Stimulated activated CD4-positive, alpha-beta T cell treated with anti-CD3 and anti-CD28 coated beads, TNF-alpha, amount 100 ng/mL, for 4 hours (primary cell): ENCODE results near the gene LTN1.
"Not testable (repeated sequence)": the region's sequence is repeated elsewhere in the genome, so short reads cannot be mapped to it uniquely, and the experiment has no call there.

ENCODE experiments used
- DNase-seq, 3 experiments: peaks; one replicate each; pipeline ENCODE4 v3.0.0-alpha.2; 2020; ENCODE audit warnings: low read depth in 3 of 3

LTN1 gene

GRCh38 chr21:28982637-28983036, 10.0 kb downstream of the LTN1 start:
- no peak for DNase-seq

DNA sequence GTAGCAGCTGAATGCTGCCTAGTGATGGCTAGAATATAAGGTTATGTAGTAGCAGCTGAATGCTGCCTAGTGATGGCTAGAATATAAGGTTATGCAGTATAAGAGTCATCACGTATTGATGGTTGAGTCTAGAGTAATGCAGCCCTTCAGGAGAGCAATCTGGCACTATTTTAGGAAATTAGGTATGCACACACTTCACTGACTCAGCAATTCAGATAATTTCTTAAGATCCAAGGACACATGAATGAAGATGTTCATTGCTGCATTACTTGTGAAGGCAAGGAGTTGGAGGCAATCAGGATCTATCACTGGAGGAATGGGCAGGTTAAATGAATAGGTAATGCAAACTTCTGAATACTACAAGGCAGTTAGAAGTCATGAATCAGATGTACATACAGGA, 13.6 kb downstream of the LTN1 start:
- DNase-seq = no peak

GRCh38 chr21:28975397-28975796, 17.3 kb downstream of the LTN1 start:
- no peak for DNase-seq

DNA sequence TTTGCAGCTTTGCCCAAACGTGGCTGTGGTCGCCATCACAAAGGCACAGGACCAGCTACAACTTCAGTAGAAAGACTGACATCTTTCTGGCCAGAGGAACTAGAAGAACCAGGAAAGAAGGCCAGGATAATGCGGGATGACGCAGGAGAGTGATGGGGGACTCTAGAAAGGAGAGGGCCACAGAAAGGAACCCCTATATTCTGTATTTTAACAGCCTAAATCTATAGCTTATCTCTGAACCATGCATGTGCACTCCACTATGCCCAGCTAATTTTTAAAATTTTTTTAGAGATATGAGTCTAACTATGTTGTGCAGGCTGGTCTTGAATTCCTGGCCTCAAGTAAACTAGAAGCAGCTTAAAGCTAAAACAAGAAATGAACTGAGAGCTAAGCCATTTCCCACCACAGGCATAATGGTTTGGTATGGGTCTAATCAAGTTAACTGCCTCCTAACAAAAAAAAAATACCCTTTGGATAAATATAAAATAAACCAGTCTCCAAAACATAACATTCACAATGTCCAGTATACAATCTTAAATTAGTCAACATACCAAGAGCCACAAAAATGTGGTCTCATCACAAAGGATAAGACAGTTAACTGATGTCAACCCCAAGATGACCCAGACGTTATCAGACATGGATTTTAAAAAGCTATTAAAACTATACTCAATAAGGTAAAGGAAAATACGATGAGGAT, 18.0 kb downstream of the LTN1 start:
- DNase-seq = no peak

GRCh38 chr21:28972398-28972797, 20.3 kb downstream of the LTN1 start:
- no peak for DNase-seq

DNA sequence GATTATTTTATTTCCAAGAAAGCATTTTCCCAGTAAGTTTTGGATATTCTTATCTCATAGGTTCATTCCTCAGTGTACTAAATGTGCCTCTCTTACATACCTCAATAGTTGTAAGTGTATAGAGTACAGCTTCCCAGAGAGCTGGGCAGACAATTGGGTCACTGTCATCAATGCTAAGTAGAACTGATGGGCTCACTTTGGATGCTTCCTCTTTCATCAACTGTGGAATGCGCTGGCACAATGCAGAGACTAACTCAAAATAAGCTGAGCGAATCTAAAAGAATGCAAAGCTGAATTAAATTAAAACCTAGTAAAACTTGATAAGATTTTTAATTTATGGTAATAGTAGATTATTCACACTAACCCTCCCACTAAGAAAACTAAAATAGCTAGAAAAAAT, 21.5 kb downstream of the LTN1 start:
- DNase-seq = no peak

DNA sequence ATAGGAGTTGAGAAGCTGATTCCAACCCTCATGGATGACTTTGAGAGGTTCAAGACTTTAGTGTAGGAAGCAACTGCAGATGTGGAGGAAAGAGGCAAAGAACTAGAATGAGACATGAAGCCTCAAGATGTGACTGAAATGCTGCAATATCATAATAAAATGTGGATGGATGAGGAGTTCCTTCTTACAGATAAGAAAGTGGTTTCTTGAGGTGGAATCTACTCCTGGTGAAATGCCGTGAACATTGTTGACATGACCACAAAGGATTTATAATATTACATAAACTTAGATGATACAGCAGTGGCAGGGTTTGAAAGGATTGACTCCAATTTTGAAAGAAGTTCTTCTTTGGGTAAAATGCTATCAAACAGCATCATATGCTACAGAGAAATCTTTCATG, 28.8 kb downstream of the LTN1 start:
- DNase-seq = no peak

DNA sequence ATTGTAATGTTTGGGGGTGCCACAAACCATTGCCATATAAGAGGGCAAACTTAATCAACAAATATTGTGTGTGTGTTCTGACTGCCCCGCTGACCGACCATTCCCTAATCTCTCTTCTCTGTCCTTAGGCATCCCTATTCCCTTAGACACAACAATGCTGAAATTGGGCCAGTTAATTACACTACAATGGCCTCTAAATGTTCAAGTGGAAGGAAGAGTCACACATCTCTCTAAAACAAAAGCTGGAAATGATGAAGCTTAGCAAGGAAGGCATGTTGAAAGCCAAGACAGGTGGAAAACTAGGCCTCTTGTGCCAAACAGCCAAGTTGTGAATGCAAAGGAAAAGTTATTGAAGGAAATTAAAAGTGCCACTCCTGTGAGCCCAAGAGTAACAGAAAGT, 30.2 kb downstream of the LTN1 start:
- no peak for DNase-seq

GRCh38 chr21:28961927-28962326, 30.8 kb downstream of the LTN1 start:
- DNase-seq = no peak

DNA sequence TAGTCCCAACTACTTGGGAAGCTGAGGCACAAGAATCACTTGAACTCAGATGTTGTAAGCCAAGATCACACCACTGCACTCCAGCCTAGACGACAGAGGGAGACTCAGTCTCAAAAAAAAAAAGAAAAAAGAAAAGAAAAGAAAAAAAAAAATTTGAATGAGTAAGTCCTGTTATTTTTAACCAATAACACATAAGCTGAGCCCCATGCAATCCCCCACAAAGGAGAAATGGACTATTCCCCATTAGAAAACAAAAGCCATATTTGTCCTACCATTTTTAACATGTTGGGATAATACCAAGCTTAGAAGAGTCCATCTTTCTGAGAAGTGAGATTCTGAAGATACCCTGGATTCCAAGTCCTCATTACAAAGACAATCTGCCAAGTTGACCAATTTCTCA, 32.4 kb downstream of the LTN1 start:
- DNase-seq = no peak

GRCh38 chr21:28959367-28960099, 33.1 kb downstream of the LTN1 start:
- no peak for DNase-seq

DNA sequence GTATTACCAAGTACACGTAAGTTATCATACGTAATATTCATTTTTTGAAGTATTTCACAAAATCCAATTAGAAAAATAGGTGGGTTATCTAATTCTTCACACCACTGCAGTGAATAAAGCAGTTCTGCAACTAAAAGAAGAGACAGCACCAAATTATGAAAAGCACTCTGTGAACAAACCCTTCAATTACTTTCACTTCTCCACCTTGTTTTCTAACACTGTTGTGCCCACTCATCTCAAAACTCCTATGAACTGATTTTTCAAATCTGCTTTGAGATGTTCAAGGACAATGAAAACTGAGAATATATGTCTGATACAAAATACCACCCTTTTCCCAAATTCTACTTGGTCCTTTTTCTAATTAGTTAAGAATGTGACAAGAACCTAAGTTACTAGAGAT, 39.4 kb downstream of the LTN1 start:
- no peak for DNase-seq

GRCh38 chr21:28952686-28953085, 40.0 kb downstream of the LTN1 start:
- DNase-seq = no peak

- DNase-seq = no peak
Measured at GRCh38 chr21:28949318-28949717, 43.4 kb downstream of the LTN1 start.

- DNase-seq = no peak
Measured at GRCh38 chr21:28944296-28944695, 48.4 kb downstream of the LTN1 start.

DNA sequence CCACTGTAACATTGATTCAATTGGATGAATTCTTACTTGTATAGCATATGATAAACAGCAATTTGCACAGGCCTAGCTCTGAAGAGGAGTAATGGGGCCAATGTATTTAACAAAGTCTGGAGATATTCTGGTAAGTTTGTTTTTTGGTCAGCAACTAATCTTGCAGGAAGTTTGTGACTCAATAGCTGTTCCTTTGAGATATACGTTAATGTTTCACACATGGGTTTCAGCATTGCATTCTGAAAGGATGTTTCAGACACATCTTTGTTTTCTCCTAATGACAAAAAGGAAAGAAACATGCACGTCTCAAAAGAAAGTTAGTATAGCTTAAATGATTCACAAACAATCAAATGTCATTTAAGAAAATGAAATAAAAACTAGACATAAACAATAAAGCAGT, 49.0 kb downstream of the LTN1 start:
- no peak for DNase-seq

GRCh38 chr21:28938726-28939125, 54.0 kb downstream of the LTN1 start:
- no peak for DNase-seq

- DNase-seq = no peak
Measured at GRCh38 chr21:28937737-28938136, 54.9 kb downstream of the LTN1 start.

- DNase-seq = no peak
Measured at GRCh38 chr21:28936721-28937120, 56.0 kb downstream of the LTN1 start.

- no peak for DNase-seq
Measured at GRCh38 chr21:28936036-28936435, 56.6 kb downstream of the LTN1 start.

GRCh38 chr21:28932717-28933116, 60.0 kb downstream of the LTN1 start:
- DNase-seq = no peak

DNA sequence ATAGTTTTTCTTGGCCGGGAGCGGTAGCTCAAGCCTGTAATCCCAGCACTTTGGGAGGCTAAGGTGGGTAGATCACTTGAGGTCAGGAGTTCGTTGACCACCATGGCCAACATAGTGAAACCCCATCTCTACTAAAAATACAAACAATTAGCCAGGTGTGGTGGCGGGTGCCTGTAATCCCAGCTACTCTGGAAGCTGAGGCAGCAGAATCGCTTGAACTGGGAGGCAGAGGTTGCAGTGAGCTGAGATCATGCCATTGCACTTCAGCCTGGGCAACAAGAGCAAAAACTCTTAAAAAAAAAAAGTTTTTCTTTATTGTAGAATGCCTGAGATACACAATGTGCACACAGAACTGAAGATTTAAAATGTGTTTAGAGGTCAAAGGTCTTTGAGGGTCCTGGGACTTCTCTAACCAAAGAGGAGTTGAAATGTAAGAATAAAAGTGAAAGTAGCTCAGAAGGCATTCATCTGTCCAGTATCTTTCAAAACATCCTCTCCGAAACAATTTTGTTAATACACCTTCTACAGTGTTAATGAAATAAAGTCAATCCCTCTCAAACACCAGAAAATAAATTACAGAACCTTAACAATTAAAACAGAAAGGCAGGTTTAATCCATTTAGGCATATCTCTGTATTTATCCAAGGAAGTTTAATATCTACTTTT, 60.8 kb downstream of the LTN1 start:
- not testable (repeated sequence) for DNase-seq
